Stimulated activated CD4-positive, alpha-beta T cell treated with anti-CD3 and anti-CD28 coated beads, Interleukin-15, amount 100 ng/mL, for 48 hours (primary cell): ENCODE results near the gene GABRG3.

Source experiments
- DNase-seq, 2 donors: peaks; one replicate each; pipeline ENCODE4 v3.0.0-alpha.2; 2020; ENCODE audit warnings: low read depth in 2 of 2

Gene GABRG3

DNA sequence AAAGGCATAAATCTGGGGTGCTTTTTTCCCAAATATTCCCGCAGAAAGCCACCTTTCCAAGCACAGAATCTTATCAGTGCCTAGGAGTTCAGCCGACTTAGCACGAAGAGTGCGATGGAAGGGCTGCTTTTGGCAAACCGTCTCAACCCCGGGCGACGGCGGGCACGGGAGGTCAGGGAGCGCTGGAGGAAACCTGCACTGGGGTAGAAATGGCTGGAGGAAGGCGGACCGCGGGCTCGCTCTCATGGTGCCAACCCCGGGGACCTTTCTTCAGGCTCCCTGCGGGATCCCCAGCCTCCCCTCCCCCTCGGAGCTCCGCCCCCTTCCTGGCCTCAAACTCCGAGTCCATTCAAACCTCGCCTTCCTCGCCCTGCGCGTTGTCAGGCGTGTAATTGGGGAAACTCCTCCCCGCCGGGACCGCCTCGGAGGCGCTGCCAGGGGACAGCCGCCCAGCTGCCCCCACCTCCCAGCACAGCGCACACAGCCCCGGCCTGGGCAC lies at the start of gene GABRG3:
GABRG3 (plus strand) TSS at position 470 of the 499 bp plus-strand sequence.
- DNase-seq = no peak

DNA sequence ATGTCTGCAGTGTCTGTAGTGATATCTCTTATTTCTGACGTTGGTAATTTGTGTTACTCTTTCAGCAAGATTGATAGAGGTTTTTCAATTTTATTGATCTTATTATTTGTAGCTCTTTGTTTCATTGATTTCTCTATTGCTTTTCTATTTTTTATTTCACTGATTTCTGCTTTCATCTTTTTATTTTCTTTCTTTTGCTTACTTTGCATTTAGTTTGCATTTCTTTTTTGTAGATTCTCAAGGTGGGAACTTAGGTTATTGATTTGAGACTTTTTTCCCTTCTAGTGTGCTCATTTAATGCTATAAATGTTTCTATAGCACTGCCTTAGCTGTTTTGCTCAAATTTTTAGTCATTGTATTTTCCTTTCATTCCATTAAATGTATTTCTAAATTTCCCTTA lies 49.5 kb upstream of the GABRG3 start:
- DNase-seq = no peak

DNA sequence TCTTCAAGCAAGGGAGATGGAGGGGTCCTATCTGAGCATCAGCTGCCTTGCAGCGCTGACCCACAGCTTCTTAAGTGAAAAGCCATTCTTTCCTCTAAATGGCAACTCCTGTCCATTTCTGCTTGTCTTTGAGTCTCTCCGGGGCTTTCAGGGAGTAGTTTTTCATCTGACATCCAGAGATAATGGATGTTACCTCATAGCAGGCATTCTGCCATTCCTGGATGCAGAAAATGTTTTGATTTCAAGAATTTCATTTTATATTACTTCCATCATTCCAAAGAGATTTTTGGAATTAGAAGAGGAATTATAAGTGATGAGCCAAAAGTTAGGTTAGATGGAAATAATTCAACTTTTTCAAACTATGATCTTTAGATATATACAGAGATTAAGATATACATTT lies 44.9 kb upstream of the GABRG3 start:
- no peak for DNase-seq

DNA sequence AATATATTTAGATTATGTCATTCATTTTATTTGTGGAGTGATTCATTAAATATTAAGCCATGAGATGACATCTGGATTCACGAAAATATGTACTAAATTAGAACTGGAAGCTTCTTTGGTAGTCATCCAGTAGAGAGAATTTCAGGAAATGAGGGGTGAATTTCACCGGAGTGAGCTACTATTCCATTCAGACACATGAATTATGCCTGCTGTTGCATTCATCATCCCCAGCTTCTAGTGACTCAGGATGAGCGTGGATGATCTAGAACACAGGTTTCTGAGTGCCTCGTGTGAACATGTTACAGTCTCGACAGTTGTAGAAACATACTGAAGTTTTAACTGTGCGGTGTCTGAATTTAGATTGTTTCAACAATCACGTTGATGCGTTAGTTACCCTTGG lies 42.9 kb upstream of the GABRG3 start:
- DNase-seq = no peak

DNA sequence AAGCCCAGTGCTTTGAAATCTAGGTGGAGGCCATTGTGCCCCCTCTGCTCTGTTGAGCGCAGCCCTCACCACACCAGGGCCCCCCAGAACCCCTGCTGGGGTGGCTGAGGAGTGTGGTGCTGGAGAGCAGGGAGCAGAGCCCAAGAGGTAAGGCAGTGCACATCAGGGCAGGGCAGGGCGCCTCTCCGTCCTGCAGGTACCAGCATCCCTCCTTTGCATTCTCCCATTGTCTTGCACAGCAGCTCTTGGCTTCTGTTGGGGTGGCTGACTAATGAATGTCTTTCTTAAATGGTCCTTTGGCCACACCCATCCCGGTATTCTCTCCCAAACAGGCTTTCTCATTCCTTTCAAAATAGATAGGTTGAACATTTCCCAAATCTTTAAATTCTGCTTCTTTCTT lies 41.4 kb upstream of the GABRG3 start:
- no peak for DNase-seq

DNA sequence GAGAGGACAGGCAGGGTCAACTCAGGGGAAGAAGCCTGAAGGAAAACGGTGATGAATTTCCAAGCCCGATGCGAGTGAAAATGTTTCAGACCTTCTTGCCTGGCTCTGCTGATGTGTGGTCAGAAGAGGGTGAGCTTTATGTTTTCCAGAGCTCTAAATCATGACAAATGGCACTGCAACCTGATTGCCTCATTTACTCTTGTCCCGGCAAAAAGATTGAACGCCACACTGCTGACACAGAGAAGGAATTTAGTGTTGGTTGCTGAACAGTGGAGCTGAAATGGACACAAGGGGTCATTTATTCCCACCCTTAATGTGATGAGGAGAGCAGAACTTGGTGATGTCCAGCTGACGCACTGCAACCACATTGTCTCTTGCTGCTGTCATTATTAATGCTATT lies 36.1 kb upstream of the GABRG3 start:
- DNase-seq = no peak

DNA sequence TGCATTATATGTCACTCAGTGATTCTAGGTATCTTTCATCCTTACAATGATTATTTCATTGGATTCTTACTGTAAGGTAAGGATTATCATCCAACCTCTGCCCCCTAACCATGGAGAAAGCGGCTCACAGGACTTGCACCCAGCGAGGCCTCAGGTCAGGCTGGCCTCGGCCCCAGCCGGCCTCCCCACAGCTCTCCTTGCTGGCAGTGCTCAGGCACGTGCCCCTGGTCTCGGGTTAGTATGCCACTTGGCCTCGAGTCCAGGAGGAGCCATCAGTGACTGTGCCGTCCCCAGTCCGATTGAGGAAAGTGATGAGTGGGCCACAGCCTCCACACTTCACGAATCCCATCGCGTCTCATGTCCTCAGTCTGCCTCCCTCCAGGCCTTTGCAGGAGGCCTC lies 35.7 kb upstream of the GABRG3 start:
- DNase-seq = no peak

DNA sequence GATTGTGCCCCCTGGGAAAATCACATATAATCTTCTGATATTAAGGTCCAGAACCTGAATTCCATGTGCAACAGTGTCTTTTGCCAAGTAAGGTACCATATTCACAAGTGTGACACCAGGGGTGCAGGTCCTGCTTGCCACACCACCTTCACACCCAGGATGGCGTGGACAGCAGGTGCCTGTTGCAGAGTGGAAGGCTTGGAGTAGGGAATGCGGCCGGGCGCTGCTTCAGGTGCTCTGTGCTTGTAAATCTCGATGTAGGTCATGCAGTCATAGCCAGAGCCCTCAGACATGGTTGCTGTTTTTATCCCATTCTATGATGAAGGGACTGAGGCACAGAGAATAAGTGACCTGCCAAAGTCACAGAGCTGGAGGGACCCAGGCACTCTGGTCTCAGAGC lies 34.5 kb upstream of the GABRG3 start:
- no peak for DNase-seq

DNA sequence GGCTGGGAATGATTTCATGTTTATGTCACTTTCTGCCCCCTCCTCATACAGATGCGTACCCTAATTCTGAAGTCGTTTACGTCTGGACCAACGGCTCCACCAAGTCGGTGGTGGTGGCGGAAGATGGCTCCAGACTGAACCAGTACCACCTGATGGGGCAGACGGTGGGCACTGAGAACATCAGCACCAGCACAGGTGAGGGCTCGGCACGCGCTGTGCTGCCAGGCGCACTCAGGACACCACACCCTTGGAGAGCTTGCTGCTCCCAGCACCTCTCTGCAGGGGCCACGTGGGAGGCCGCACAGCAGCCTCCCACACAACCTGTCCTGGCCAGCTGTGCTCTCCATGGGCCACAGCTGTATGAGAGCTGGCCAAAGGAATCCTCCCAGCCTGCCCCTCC lies 33.8 kb upstream of the GABRG3 start:
- no peak for DNase-seq

DNA sequence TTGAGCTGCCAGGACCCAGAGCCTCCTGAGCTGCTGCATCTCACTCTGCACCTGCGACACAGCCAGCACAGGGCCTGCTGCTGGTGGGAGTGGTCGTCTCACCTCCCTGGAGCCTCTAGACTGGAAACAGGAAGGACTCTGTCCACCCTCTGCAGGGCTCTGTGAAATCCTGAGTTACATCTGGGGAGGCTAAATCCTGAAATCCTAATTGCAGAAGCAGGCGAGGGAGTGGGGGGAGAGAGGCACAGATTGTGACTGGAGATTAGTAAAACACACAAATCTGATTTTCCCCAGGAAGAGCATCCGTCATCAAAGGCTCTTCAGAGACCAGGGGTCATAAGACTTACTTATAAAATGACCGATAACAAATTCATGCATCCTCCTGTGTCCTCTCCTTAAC lies 31.6 kb upstream of the GABRG3 start:
- no peak for DNase-seq

DNA sequence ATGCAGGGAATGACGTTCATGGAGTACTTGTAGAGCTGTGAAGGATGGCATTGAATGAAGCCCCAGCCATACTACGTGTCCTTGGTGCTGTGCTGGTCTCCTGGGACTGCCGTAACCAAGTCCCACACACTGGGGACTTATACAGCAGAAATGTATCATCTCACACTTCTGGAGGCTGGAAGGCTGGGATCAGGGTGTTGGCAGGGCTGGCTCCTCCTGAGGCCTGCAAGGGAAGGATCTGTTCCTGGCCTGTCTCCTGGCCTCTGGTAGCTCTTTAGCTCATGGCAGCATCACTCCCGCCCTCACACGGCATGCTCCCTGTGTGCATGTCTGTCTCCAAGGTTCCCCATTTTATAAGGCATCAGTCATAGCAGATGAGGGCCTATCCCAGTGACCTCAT lies 29.5 kb upstream of the GABRG3 start:
- no peak for DNase-seq

DNA sequence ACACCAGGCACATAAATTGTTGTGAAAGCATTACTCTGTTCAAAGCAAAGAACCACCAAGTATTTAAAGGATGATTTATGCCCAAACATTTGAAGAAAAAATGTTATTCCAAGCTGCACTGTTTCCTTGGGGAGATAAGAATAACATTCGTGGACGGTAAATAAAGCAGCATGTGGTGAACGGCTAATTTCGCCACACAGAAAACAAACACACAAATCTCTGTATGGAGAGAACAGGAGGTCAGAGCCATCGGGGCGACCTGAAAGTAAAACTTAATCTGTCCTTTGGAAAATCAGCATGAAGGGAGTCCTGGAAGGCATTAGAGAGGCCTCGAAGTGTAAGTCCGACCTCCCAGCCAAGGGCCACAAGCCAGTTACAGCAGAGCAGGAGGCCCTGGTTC lies 27.1 kb upstream of the GABRG3 start:
- no peak for DNase-seq

DNA sequence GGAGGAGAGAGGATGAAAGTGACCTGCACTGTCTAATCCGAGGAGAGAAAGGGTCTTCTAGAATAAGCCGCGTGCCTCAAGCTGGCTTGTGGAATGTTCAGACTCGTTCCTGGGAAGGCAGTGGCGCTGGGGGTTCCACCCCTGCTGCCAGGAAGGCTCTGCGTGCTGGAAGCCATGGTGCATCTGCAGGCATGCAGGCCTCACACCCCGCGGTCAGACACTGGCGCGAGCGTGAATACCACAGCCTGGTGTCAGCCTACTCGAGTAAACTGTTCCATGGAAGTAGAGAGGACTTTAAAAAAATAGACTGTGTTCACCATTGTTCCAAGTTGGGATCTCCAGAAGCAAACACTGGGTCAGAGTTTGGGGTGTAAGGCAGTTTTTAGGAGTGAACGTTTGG lies 25.9 kb upstream of the GABRG3 start:
- no peak for DNase-seq

DNA sequence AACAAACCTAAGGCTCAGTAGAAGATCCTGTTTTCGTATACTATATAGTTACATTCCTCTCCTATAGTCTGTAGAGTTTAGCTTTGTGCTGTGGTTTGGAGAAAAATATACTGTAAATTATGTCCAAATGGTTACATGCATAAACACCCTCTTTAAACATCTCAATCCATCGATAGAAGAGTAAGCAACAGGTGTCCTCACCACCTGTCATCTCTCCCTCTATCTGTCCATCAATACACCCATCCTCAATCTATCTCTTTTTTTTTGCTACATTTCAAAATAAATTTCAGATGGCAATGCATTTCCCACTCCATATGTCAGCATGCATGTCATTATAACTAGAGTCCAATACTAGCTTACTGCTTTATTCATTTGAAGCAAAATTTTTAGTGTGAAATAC lies 21.0 kb upstream of the GABRG3 start:
- no peak for DNase-seq

DNA sequence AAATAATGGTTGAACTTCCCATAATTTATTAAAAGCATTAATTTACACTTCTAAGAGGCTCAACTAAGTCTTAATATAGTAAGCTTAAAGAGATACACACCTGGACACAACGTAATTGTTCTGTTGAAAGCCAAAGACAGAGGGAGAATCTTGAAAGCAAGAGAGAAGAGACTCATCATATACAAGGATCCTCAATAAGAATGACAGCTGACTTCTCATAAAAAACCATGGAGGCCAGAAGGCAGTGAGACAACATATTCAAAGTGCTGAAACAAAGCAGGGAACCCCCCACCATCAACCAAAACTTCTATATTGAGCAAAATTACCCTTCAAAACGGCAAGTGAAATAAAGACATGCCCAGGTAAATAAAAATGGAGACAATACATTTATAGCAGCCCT lies 16.6 kb upstream of the GABRG3 start:
- no peak for DNase-seq

DNA sequence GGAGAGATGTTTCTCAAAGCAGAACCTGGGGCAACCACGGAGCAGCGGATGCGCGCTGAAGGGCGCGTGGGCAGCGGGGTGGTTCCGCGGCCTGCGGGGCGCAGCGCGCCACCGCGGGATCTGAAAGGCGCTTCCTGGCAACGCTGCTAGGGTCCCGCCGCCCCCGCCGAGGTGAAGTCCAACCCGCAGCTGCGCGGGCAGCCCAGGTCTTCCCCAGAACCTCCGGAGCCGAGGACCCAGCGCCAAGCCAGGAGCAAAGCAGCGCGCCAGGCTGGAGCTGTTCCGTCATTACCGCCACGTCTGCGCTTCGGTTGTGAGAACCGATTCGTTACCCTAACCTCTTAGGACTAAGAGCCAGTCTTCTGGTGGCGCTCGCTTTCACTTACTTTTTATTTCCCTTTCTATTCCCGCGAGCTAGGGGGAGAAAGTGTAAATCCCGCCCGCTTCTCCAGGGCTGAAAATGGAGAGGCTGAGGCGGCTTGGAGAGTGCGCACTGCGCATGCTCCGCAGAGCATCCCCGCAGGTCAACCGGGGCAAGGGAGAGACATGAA lies 3.2 kb upstream of the GABRG3 start:
- no peak for DNase-seq

DNA sequence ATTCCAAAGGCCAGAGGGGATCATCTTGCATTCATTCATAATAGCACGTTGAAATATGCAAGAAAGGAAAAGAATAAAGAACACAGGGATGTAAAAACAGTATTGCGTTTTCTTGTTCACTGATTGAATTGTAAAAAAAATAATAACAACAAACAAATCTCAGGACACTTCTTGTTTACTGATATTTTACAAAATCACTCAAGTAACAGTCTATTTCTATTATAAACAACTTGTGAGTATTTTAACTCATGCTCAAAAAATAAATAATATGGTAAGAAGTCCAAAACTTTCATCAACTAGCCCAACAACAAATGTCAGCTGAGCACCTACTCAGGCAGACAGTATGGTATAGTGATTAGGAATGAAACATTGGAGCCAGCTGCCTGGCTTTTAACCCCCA lies 2.2 kb upstream of the GABRG3 start:
- DNase-seq = no peak

DNA sequence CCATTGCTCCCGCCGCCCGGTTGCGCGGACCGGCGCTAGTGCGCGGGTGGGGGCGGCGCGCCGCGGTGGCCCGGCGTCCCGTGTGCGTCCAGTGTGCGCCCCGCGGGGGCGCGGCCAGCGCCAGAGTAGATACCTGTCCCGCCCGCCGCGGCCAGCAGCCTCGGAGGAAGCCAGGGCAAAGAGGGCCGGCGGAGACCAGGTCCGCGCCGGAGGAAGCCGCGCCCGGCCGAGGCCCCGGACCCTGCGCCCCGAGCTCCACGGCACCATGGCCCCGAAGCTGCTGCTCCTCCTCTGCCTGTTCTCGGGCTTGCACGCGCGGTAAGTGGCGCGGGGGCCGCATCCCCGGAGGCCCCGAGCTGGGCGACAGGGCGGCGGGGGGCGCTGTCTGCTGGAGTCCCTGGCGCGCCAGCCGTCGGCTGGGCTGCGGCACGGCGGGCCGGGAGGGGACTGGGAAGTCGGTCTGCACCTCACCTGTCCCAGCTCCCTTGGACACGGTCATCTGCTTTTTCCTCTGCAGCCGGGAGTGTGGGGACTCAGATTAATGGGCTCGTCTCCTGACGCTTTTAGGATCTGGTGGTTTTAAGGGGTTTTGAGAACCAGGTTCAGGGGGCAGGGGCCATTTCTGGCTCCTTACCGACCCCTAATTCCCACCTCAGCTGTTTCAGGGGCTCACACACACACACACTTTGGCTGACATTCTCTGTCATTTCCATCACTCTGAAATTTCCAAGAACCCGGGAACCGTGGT lies 464 bp downstream of the GABRG3 start:
- no peak for DNase-seq

DNA sequence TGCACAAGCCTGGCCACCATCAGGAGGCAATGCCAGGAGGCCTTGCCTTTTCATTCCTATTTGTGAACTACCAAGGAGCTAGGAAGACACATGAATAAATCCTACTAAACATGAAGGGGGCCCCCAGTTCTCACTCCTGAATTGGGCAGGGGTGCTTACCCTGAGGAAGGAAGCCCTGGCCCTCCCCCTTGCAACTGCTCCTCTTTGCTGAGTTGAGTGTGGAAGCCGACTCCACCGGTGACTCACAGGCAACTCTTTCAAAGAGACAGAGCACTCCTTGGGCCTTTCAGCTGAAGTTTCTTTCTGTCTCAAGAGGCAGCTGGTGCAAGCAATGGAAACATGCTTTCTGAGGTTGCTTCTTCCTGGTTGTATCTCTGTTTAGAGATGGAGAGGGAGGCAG lies 1.7 kb downstream of the GABRG3 start:
- DNase-seq = no peak

DNA sequence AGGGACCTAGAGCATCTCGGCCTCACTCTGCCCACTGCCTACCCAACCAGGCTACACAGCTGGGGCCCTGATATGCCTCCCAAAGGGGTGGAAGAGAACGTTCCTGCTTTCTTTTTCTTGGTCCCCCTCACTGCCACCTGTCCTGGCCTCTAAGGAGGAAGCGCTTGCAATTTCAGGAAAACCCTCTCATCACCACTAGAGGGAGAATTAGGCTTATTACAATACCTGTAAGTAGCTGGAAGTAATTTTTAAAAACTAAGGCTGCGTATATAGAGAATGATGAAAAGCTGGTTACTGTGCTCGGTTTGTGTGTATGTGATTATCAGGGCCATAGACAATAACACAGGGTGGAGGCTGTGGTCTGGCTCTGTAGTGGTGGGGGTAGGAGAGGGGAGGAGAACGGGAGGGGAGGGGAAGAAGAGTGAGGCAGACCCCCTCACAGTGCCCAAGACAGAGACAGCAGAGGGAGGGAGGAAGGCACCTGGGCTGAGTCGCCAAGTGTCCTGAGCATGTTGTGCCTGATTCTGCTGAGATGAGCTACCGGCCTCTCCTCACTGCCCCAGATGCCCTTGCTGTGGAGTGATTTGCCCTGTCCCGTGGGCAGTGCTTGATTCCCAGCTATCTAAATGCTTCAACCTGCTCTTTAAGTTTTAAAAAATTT lies 3.3 kb downstream of the GABRG3 start:
- DNase-seq = no peak

DNA sequence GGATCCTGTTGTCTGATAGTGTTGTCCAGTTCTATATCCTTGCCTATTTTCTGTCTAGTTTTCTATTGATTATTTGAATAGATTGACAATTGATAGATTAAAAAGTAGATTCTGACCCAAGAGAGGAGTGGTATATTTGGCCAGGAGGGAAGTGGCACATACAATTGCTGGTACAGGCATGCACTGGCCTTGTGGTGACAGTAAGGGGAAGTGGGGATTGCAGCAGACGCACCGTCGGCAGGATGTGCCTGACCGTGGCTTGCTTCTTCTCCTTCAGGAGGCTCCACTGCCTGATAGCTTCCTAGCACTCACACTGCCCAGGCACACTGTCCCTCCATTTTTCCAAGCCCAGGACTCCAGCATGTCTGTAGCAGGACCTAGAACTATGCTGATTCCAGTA lies 10.5 kb downstream of the GABRG3 start:
- DNase-seq = no peak

DNA sequence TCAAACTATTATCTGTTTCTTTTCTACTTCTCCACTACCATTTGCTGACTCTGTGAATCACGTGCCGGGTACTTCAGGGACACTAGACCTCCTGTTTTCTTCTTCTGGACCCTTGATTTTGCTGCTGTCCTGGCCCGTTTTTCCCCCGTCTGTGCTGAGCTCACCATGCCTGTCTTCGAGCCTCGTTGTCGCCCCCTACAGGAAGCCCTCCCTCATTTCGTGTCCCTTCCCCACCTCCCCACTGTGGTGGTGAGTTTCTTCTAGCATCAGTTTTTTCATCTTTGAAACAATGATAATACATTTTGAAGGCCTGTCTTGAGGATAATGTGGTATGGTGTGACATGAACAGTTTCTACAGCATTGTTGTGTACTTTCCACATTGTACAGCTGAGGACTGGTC lies 12.8 kb downstream of the GABRG3 start:
- no peak for DNase-seq

DNA sequence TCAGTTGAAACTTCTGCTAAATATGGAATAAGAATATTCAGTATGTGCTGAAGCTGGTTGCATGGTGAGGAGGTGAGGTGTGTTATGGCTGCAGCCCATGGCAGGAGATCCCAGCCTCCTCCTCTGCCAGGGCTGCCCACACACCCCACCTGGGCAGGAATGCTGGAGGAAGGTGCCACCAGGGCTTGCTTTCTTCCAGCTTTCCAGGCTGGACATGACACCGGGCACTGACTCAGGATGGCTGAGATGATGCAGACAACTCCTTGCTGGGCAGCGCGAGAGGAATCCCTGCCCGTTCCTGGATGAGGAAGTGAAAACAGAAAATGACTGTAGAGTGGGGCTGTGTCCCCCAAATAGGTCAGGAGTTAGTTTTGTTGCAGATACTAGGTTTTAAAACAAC lies 14.1 kb downstream of the GABRG3 start:
- no peak for DNase-seq
